GM12875 (cell line): ENCODE data around the gene ZMYND15.
A peak's percentile ranks its signal among the peaks of the same experiment; 100 is the strongest.
"Not testable (repeated sequence)": the region's sequence is repeated elsewhere in the genome, so short reads cannot be mapped to it uniquely, and the experiment has no call there.

Source experiments
- H3K4me3 ChIP-seq: one replicate; pipeline ENCODE4 v1.5.1; 2011; ENCODE audit warnings: low read depth, low read length, control low read depth
- CTCF ChIP-seq: IDR thresholded peaks from 2 replicates; pipeline ENCODE4 v1.5.1; 2011; ENCODE audit warnings: low read depth, mild to moderate bottlenecking, control low read depth, inconsistent platforms, low read length, moderate library complexity, borderline replicate concordance; ENCODE audit not compliant: insufficient read depth

Gene ZMYND15

GRCh38 chr17:4739122-4740024, at the start of gene ZMYND15, which contains the start of gene CXCL16:
ZMYND15 (plus strand) TSS chr17:4739833; CDS start chr17:4740549, 716 bp downstream.
CXCL16 (minus strand) TSS chr17:4739928; CDS start chr17:4739339, 589 bp downstream.
- peak within 1 kb of the TSS; percentile 63 for H3K4me3 ChIP-seq
- TF ChIP-seq CTCF, result no peak

- H3K4me3 ChIP-seq, result not testable (repeated sequence)
Measured at GRCh38 chr17:4689872-4690271, 49.8 kb upstream of the ZMYND15 start.

- TF ChIP-seq CTCF, result no peak
- no peak overlapping the region for H3K4me3 ChIP-seq
Measured at GRCh38 chr17:4690745-4691144, 48.9 kb upstream of the ZMYND15 start.

GRCh38 chr17:4691686-4692085, 47.9 kb upstream of the ZMYND15 start:
- TF ChIP-seq CTCF, result no peak
- no peak overlapping the region for H3K4me3 ChIP-seq

GRCh38 chr17:4693416-4693815, 46.2 kb upstream of the ZMYND15 start:
- no peak for TF ChIP-seq CTCF
- H3K4me3 ChIP-seq, result no peak overlapping the region

- no peak overlapping the region for H3K4me3 ChIP-seq
- no peak for TF ChIP-seq CTCF
Measured at GRCh38 chr17:4696437-4696805, 43.2 kb upstream of the ZMYND15 start.

- not testable (repeated sequence) for H3K4me3 ChIP-seq
Measured at GRCh38 chr17:4699401-4700056, 40.1 kb upstream of the ZMYND15 start.

- no peak for TF ChIP-seq CTCF
- no peak overlapping the region for H3K4me3 ChIP-seq
Measured at GRCh38 chr17:4701116-4701515, 38.5 kb upstream of the ZMYND15 start.
